IPS DF 4.7 (cell line): ENCODE data around the gene S100A10.

ENCODE experiments used
- DNase-seq: peaks from one replicate; pipeline ENCODE4 v3.0.0-alpha.2; 2013; ENCODE audit warnings: low spot score; ENCODE audit errors: extremely low read depth

The S100A10 gene

GRCh38 chr1:151988405-151988923 lies 5.2 kb downstream of the S100A10 start:
- DNase-seq, result no peak

- DNase-seq, result no peak
These were observed 7.0 kb downstream of the S100A10 start for GRCh38 chr1:151986501-151987190.

- DNase-seq, result no peak
These were observed 7.9 kb downstream of the S100A10 start for GRCh38 chr1:151985768-151986167.

- no peak for DNase-seq
These were observed 8.4 kb downstream of the S100A10 start for GRCh38 chr1:151985270-151985669.

GRCh38 chr1:151984313-151984956 lies 9.2 kb downstream of the S100A10 start:
- DNase-seq, result no peak

GRCh38 chr1:151982300-151983005 lies 11.2 kb downstream of the S100A10 start:
- no peak for DNase-seq

- no peak for DNase-seq
These were observed 12.5 kb downstream of the S100A10 start for GRCh38 chr1:151981178-151981525.

- DNase-seq, result no peak
These were observed 13.1 kb downstream of the S100A10 start for GRCh38 chr1:151980287-151981177.

GRCh38 chr1:151978922-151979321 lies 14.7 kb downstream of the S100A10 start:
- DNase-seq, result no peak

GRCh38 chr1:151977662-151978230 lies 15.9 kb downstream of the S100A10 start:
- DNase-seq, result no peak

- DNase-seq, result no peak
These were observed 16.8 kb downstream of the S100A10 start for GRCh38 chr1:151976858-151977257.

GRCh38 chr1:151976015-151976343 lies 17.7 kb downstream of the S100A10 start:
- no peak for DNase-seq

- no peak for DNase-seq
These were observed 18.2 kb downstream of the S100A10 start for GRCh38 chr1:151975311-151976014.

GRCh38 chr1:151972542-151973248 lies 21.0 kb downstream of the S100A10 start:
- no peak for DNase-seq

GRCh38 chr1:151970626-151971025 lies 23.0 kb downstream of the S100A10 start:
- no peak for DNase-seq

- no peak for DNase-seq
These were observed 23.5 kb downstream of the S100A10 start for GRCh38 chr1:151970128-151970527.

- DNase-seq, result no peak
These were observed 24.8 kb downstream of the S100A10 start for GRCh38 chr1:151968791-151969399.

GRCh38 chr1:151968058-151968457 lies 25.6 kb downstream of the S100A10 start:
- DNase-seq, result no peak

- DNase-seq, result no peak
These were observed 26.6 kb downstream of the S100A10 start for GRCh38 chr1:151967091-151967490.
